ENCODE data around the gene IRF7.
A peak's percentile ranks its signal among the peaks of the same experiment; 100 is the strongest.
"Not testable (repeated sequence)": the region's sequence is repeated elsewhere in the genome, so short reads cannot be mapped to it uniquely, and the experiment has no call there.

The IRF7 gene

GRCh38 chr11:653837-654236 is 38.1 kb upstream of the IRF7 start:
- Histone ChIP-seq H3K27ac (no peak overlapping the region), H3K36me3 (peaks cover 37% of the 10 kb centered on the region), H3K4me3 (ENCODE audit: low read depth in 1 of 2, low read length in 1 of 2) (no peak overlapping the region), H3K9me3 (no peaks in the 10 kb centered on the region), H3K4me1 (ENCODE audit: control insufficient read depth in 1 of 2, insufficient read depth in 1 of 2, low read depth in 1 of 2, low read length in 1 of 2) (no peaks in the 10 kb centered on the region), H3K27me3 (no peaks in the 10 kb centered on the region)
- no peak for TF ChIP-seq CTCF (IDR thresholded peaks at IDR 0.05)

- H3K27ac ChIP-seq, result peak overlapping the region; percentile 13
- not testable (repeated sequence) for H3K4me1 ChIP-seq (ENCODE audit: control insufficient read depth in 1 of 2, insufficient read depth in 1 of 2, low read depth in 1 of 2, low read length in 1 of 2); H3K27me3 ChIP-seq; H3K9me3 ChIP-seq; H3K4me3 ChIP-seq (ENCODE audit: low read depth in 1 of 2, low read length in 1 of 2)
- peaks cover 31% of the 10 kb centered on the region for H3K36me3 ChIP-seq
Measured at GRCh38 chr11:653136-653535, 37.4 kb upstream of the IRF7 start.

- H3K27ac ChIP-seq, result no peak overlapping the region
Measured at GRCh38 chr11:650482-650881, 34.7 kb upstream of the IRF7 start.

GRCh38 chr11:647672-648158 is 32.0 kb upstream of the IRF7 start:
- not testable (repeated sequence) for H3K27ac ChIP-seq; H3K9me3 ChIP-seq; H3K4me3 ChIP-seq (ENCODE audit: low read depth in 1 of 2, low read length in 1 of 2); H3K27me3 ChIP-seq; H3K4me1 ChIP-seq (ENCODE audit: control insufficient read depth in 1 of 2, insufficient read depth in 1 of 2, low read depth in 1 of 2, low read length in 1 of 2)
- peaks cover 48% of the 10 kb centered on the region for H3K36me3 ChIP-seq

More at GRCh38 chr11:650482-650881, 34.7 kb upstream of the IRF7 start:
- Histone ChIP-seq H3K4me1 (ENCODE audit: control insufficient read depth in 1 of 2, insufficient read depth in 1 of 2, low read depth in 1 of 2, low read length in 1 of 2) (no peaks in the 10 kb centered on the region), H3K36me3 (peaks cover 30% of the 10 kb centered on the region), H3K27me3 (no peaks in the 10 kb centered on the region), H3K9me3 (no peaks in the 10 kb centered on the region), H3K4me3 (ENCODE audit: low read depth in 1 of 2, low read length in 1 of 2) (no peak overlapping the region)
- no peak for TF ChIP-seq CTCF (IDR thresholded peaks at IDR 0.05)

- Histone ChIP-seq H3K4me3 (ENCODE audit: low read depth in 1 of 2, low read length in 1 of 2) (no peak overlapping the region), H3K4me1 (ENCODE audit: control insufficient read depth in 1 of 2, insufficient read depth in 1 of 2, low read depth in 1 of 2, low read length in 1 of 2) (peaks cover 0 to 2% of the 10 kb centered on the region in 2 experiments), H3K9me3 (no peaks in the 10 kb centered on the region), H3K36me3 (peaks cover 46% of the 10 kb centered on the region), H3K27ac (no peak overlapping the region), H3K27me3 (peaks cover 3% of the 10 kb centered on the region)
- no peak for TF ChIP-seq CTCF (IDR thresholded peaks at IDR 0.05)
Measured at GRCh38 chr11:646214-646613, 30.5 kb upstream of the IRF7 start.

- peaks cover 10% of the 10 kb centered on the region for H3K27me3 ChIP-seq
- H3K9me3 ChIP-seq, result no peaks in the 10 kb centered on the region
- H3K36me3 ChIP-seq, result peaks cover 40% of the 10 kb centered on the region
- no peak overlapping the region for H3K27ac ChIP-seq
- H3K4me1 ChIP-seq (ENCODE audit: control insufficient read depth in 1 of 2, insufficient read depth in 1 of 2, low read depth in 1 of 2, low read length in 1 of 2), result peaks cover 6 to 8% of the 10 kb centered on the region in 2 experiments
- no peak overlapping the region for H3K4me3 ChIP-seq (ENCODE audit: low read depth in 1 of 2, low read length in 1 of 2)
- TF ChIP-seq CTCF (IDR thresholded peaks at IDR 0.05), result no peak
Measured at GRCh38 chr11:645536-645935, 29.8 kb upstream of the IRF7 start.

Measured in neutrophil (primary cell).